NT2/D1 (cell line): ENCODE results near the gene MAD2L2.

Experiments
- SUZ12 ChIP-seq: IDR thresholded peaks from 2 replicates; pipeline ENCODE4 v1.6.1; 2011; ENCODE audit not compliant: insufficient read length, insufficient read depth; ENCODE audit errors: extremely low read depth
- YY1 ChIP-seq: IDR thresholded peaks from 2 replicates; pipeline ENCODE4 v1.6.1; 2011; ENCODE audit not compliant: insufficient read length, insufficient read depth
- ZNF274 ChIP-seq: IDR thresholded peaks from 2 replicates; pipeline ENCODE4 v1.6.1; 2011; ENCODE audit warnings: mild to moderate bottlenecking, low read depth, low read length

DNA sequence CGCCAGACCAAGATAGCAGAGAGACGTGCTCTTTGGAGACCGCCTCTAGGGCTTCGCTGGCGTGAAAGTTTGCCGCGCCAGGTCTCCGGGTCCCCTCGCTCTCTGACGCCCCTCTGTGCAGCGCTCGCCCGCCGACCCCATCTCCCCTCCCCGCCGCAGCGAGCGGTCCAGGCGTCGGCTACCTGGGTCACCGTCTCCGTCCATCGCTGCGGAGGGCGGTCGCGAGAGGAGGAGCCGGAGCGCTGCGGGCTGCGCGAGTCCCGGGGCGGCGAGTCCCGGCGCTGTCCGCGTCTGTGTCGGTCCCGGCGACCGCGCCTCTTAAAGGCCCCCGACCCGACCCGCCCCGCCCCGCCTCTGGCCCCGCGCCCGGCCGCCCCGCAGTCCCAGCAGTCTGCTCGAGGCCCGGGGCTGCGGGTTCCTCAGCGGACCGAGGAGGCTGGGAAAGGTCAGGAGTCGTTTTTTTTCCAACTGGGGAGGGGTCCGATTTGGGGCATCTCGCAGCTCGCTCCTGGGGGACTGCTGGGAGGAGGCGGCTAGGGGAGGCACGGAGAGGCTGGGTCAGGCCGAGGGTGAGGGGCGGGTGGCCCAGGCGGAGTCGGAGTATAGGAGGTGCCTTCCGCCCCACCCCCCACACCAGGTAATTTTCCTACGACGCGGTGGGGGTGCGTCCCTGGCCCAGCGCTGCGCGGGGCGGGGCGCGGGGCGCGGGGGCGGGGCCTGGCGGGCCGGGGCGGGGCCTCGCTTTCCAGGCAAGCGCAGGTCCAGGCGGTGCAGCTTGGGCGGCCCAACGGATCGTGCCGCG lies 26.6 kb downstream of the MAD2L2 start, which contains the start of the genes FBXO2 and FBXO44:
- TF ChIP-seq ZNF274 (no peak), YY1 (no peak), SUZ12 (no peak)
